SK-N-SH treated with all-trans-retinoic acid at 6 μM for 48 hours (cell line): ENCODE measurements around the gene HS6ST3.

Experiments
- ATAC-seq: fragments of 200-7000 bp; cut with Tn5 transposase; 3 replicates; pipeline ENCODE4 v1.9.1; 2020; ENCODE audit warnings: mild to moderate bottlenecking, moderate library complexity
- ARNTL ChIP-seq: fragments of 450-650 bp; formaldehyde crosslinking; IDR thresholded peaks from 2 replicates; pipeline ENCODE4 v1.5.0; 2020; ENCODE audit warnings: low read depth, mild to moderate bottlenecking, moderate library complexity, borderline replicate concordance
- BACH2 ChIP-seq: fragments of 250-450 bp; sonication (Bioruptor Pico); IDR thresholded peaks from 2 replicates; pipeline ENCODE4 v1.9.0; 2021; ENCODE audit warnings: mild to moderate bottlenecking, borderline replicate concordance
- CREB5 ChIP-seq: fragments of 250-450 bp; sonication (Bioruptor Pico); IDR thresholded peaks from 2 replicates; pipeline ENCODE4 v1.5.1; 2020; ENCODE audit warnings: low read depth, mild to moderate bottlenecking, moderate library complexity
- CSDC2 ChIP-seq: fragments of 250-450 bp; sonication (Bioruptor Pico); IDR thresholded peaks from 2 replicates; pipeline ENCODE4 v1.5.0; 2020; ENCODE audit warnings: mild to moderate bottlenecking, moderate library complexity
- CSRNP3 ChIP-seq: fragments of 250-450 bp; sonication (Bioruptor Pico); IDR thresholded peaks from 2 replicates; pipeline ENCODE4 v1.5.1; 2021; ENCODE audit warnings: mild to moderate bottlenecking, moderate library complexity
- ESRRG ChIP-seq: fragments of 250-450 bp; sonication (Bioruptor Pico); IDR thresholded peaks from 2 replicates; pipeline ENCODE4 v1.6.1; 2021; ENCODE audit warnings: mild to moderate bottlenecking
- GLIS3 ChIP-seq: fragments of 250-450 bp; sonication (Bioruptor Pico); IDR thresholded peaks from 2 replicates; pipeline ENCODE4 v1.5.0; 2020; ENCODE audit warnings: mild to moderate bottlenecking, moderate library complexity
- ISL1 ChIP-seq: fragments of 250-450 bp; sonication (Bioruptor Pico); IDR thresholded peaks from 2 replicates; pipeline ENCODE4 v2.1.2; 2022; ENCODE audit warnings: mild to moderate bottlenecking, moderate library complexity
- OSR1 ChIP-seq: fragments of 250-450 bp; sonication (Bioruptor Pico); IDR thresholded peaks from 2 replicates; pipeline ENCODE4 v1.8.0; 2022; ENCODE audit warnings: moderate library complexity, mild to moderate bottlenecking, inconsistent platforms
- PATZ1 ChIP-seq: fragments of 250-450 bp; sonication (Bioruptor Pico); IDR thresholded peaks from 2 replicates; pipeline ENCODE4 v1.8.0; 2020; ENCODE audit warnings: mild to moderate bottlenecking, moderate library complexity, borderline replicate concordance
- POU6F1 ChIP-seq: fragments of 250-450 bp; sonication (Bioruptor Pico); IDR thresholded peaks from 2 replicates; pipeline ENCODE4 v1.8.0; 2021; ENCODE audit warnings: low read depth, mild to moderate bottlenecking, moderate library complexity, borderline replicate concordance
- PPARA ChIP-seq: fragments of 250-450 bp; sonication (Bioruptor Pico); IDR thresholded peaks from 2 replicates; pipeline ENCODE4 v1.5.0; 2020; ENCODE audit warnings: mild to moderate bottlenecking, borderline replicate concordance
- RARB ChIP-seq: fragments of 250-450 bp; sonication (Bioruptor Pico); IDR thresholded peaks from 2 replicates; pipeline ENCODE4 v1.8.0; 2021; ENCODE audit warnings: mild to moderate bottlenecking, moderate library complexity
- SNAI2 ChIP-seq: fragments of 250-450 bp; sonication (Bioruptor Pico); IDR thresholded peaks from 2 replicates; pipeline ENCODE4 v1.5.0; 2020; ENCODE audit warnings: mild to moderate bottlenecking, moderate library complexity
- TCF4 ChIP-seq: fragments of 250-450 bp; sonication (Bioruptor Pico); IDR thresholded peaks from 2 replicates; pipeline ENCODE4 v1.8.0; 2021; ENCODE audit warnings: mild to moderate bottlenecking, moderate library complexity, borderline replicate concordance
- TOX ChIP-seq: fragments of 250-450 bp; sonication (Bioruptor Pico); IDR thresholded peaks from 2 replicates; pipeline ENCODE4 v1.8.0; 2021; ENCODE audit warnings: mild to moderate bottlenecking, moderate library complexity, borderline replicate concordance
- TSHZ2 ChIP-seq: fragments of 250-450 bp; sonication (Bioruptor Pico); IDR thresholded peaks from 2 replicates; pipeline ENCODE4 v1.5.0; 2020; ENCODE audit warnings: mild to moderate bottlenecking, moderate library complexity
- ZC3H10 ChIP-seq: fragments of 250-450 bp; sonication (Bioruptor Pico); IDR thresholded peaks from 2 replicates; pipeline ENCODE4 v1.5.1; 2021; ENCODE audit warnings: mild to moderate bottlenecking, moderate library complexity
- ZFP3 ChIP-seq: fragments of 250-450 bp; sonication (Bioruptor Pico); IDR thresholded peaks from 2 replicates; pipeline ENCODE4 v1.5.0; 2020; ENCODE audit warnings: mild to moderate bottlenecking, moderate library complexity
- ZFP30 ChIP-seq: fragments of 450-650 bp; formaldehyde crosslinking; IDR thresholded peaks from 2 replicates; pipeline ENCODE4 v1.5.0; 2022; ENCODE audit warnings: mild to moderate bottlenecking, moderate library complexity
- ZNF565 ChIP-seq: fragments of 450-650 bp; formaldehyde crosslinking; conservative IDR thresholded peaks from 2 replicates; pipeline ENCODE4 v1.5.0; 2020; ENCODE audit warnings: low read depth, mild to moderate bottlenecking, moderate library complexity
- ZNF70 ChIP-seq: fragments of 450-650 bp; formaldehyde crosslinking; IDR thresholded peaks from 2 replicates; pipeline ENCODE4 v1.5.0; 2020; ENCODE audit warnings: mild to moderate bottlenecking, moderate library complexity
- ZNF8 ChIP-seq: fragments of 450-650 bp; formaldehyde crosslinking; IDR thresholded peaks from 2 replicates; pipeline ENCODE4 v1.5.0; 2020; ENCODE audit warnings: mild to moderate bottlenecking, moderate library complexity

Gene HS6ST3

GRCh38 chr13:96741779-96742178 lies 651.9 kb downstream of the HS6ST3 start:
- no peak for ATAC-seq
- no peak for TF ChIP-seq ZNF565 (CRISPR knock-in tag)
- TF ChIP-seq ARNTL = no peak
- no peak for TF ChIP-seq BACH2
- no peak for TF ChIP-seq PPARA
- TF ChIP-seq ZFP30 (CRISPR knock-in tag) = no peak
- TF ChIP-seq ISL1 (CRISPR knock-in tag) = no peak
- TF ChIP-seq OSR1 (CRISPR knock-in tag) = no peak
- TF ChIP-seq PATZ1 = no peak
- no peak for TF ChIP-seq ZNF8 (CRISPR knock-in tag)
- no peak for TF ChIP-seq GLIS3 (CRISPR knock-in tag)
- no peak for TF ChIP-seq ZC3H10 (CRISPR knock-in tag)
- no peak for TF ChIP-seq ESRRG (CRISPR knock-in tag)
- no peak for TF ChIP-seq ZNF70 (CRISPR knock-in tag)

GRCh38 chr13:96743296-96744089 lies 653.6 kb downstream of the HS6ST3 start:
- TF ChIP-seq ISL1 (CRISPR knock-in tag) (no peak), CSRNP3 (CRISPR knock-in tag) (no peak), POU6F1 (CRISPR knock-in tag) (no peak), ZNF565 (CRISPR knock-in tag) (no peak), TSHZ2 (CRISPR knock-in tag) (no peak), CSDC2 (CRISPR knock-in tag) (no peak), TCF4 (no peak), ARNTL (no peak), GLIS3 (CRISPR knock-in tag) (no peak), PATZ1 (no peak), SNAI2 (CRISPR knock-in tag) (no peak), TOX (CRISPR knock-in tag) (no peak), ZNF8 (CRISPR knock-in tag) (no peak), ZFP3 (CRISPR knock-in tag) (no peak), RARB (CRISPR knock-in tag) (no peak), ESRRG (CRISPR knock-in tag) (no peak), CREB5 (CRISPR knock-in tag) (no peak), ZNF70 (CRISPR knock-in tag) (no peak)
- no peak for ATAC-seq
